Caco-2 (cell line): ENCODE measurements around the gene TSPAN4. TPM values are rescaled to one million over a fixed set of nuclear protein-coding genes. Genes with fewer than 3 reads are reported as not detected.

Experiments
- BruUV-seq: library from RNA; stranded (reverse); fragments of 400-500 nt; replicated peaks from 2 replicates; lab custom pipeline; 2021; lab: Mats Ljungman, UMichigan
- CTCF ChIA-PET: fragments of 300-600 bp; sonication (Branson Sonifier 250); formaldehyde crosslinking; loops from one replicate; lab custom pipeline; 2022; ENCODE audit warnings: antibody characterized with exemption; lab: Charles Lee
- POLR2A ChIA-PET: fragments of 300-600 bp; sonication (Branson Sonifier 250); formaldehyde crosslinking; loops from one replicate; lab custom pipeline; 2022; ENCODE audit warnings: antibody characterized with exemption; lab: Charles Lee
- DNase-seq, 2 experiments: peaks; one replicate each; pipeline versions ENCODE4 v3.0.0 to v3.0.0-alpha.2; 2020 to 2022
- H3K27me3 ChIP-seq: replicated peaks from 2 replicates; pipeline ENCODE4 v1.6.0; 2011; ENCODE audit warnings: low read length; ENCODE audit not compliant: control insufficient read depth, insufficient read depth
- H3K36me3 ChIP-seq: 2 replicates; pipeline ENCODE4 v1.5.1; 2011; ENCODE audit warnings: low read length; ENCODE audit not compliant: control insufficient read depth, insufficient read depth
- H3K4me1 ChIP-seq: fragments of 250-450 bp; sonication (Bioruptor Pico); 2 replicates; pipeline ENCODE4 v1.5.1; 2020; ENCODE audit warnings: mild to moderate bottlenecking
- H3K4me3 ChIP-seq: 2 replicates; pipeline ENCODE4 v1.5.1; 2011; ENCODE audit warnings: low read depth, mild to moderate bottlenecking, control low read depth, low read length
- H3K9me3 ChIP-seq: fragments of 250-450 bp; sonication (Bioruptor Pico); 2 replicates; pipeline ENCODE4 v1.5.1; 2020; ENCODE audit warnings: mild to moderate bottlenecking, moderate library complexity
- H3K27ac Mint-ChIP-seq: one replicate; pipeline ENCODE4 v1.8.0; 2022; ENCODE audit warnings: mixed read lengths; ENCODE audit not compliant: unreplicated experiment
- H3K27me3 Mint-ChIP-seq: one replicate; pipeline ENCODE4 v1.8.0; 2022; ENCODE audit warnings: mixed read lengths; ENCODE audit not compliant: insufficient read depth, unreplicated experiment
- H3K36me3 Mint-ChIP-seq: one replicate; pipeline ENCODE4 v1.8.0; 2022; ENCODE audit warnings: mild to moderate bottlenecking, mixed read lengths; ENCODE audit not compliant: insufficient read depth, unreplicated experiment
- H3K4me1 Mint-ChIP-seq: one replicate; pipeline ENCODE4 v1.8.0; 2022; ENCODE audit warnings: low read depth, mixed read lengths; ENCODE audit not compliant: unreplicated experiment
- H3K4me3 Mint-ChIP-seq: one replicate; pipeline ENCODE4 v1.8.0; 2022; ENCODE audit warnings: mild to moderate bottlenecking, moderate library complexity, mixed read lengths; ENCODE audit not compliant: unreplicated experiment
- H3K9me3 Mint-ChIP-seq: one replicate; pipeline ENCODE4 v1.8.0; 2022; ENCODE audit warnings: mixed read lengths; ENCODE audit not compliant: unreplicated experiment
- CTCF ChIP-seq, 2 experiments: fragments of 200-600 bp in 1 of 2; IDR thresholded peaks; 1 replicate in 1 of 2; 2 replicates in 1 of 2; pipeline versions ENCODE4 v1.5.1 to v1.8.0; 2011 to 2022; ENCODE audit warnings: antibody characterized with exemption in 1 of 2, control low read depth in 1 of 2, inconsistent platforms in 1 of 2, low read depth in 1 of 2, low read length in 1 of 2, mild to moderate bottlenecking in 1 of 2, moderate library complexity in 1 of 2; ENCODE audit not compliant: insufficient read depth in 1 of 2, severe bottlenecking in 1 of 2, unreplicated experiment in 1 of 2
- intact Hi-C: fragments of 100-400 bp; cut with micrococcal nuclease; formaldehyde crosslinking; loops from one replicate; pipeline ENCODE4 v1.10.0; 2022; ENCODE audit not compliant: unreplicated experiment
- total RNA-seq: library from RNA; stranded (reverse); gene quantifications from 2 replicates; pipeline ENCODE4 v1.2.3, GENCODE V29; 2022

The TSPAN4 gene
- total RNA-seq, 1 experiment from 2014 or later: 95.9 TPM

- peaks cover 44% of the 10 kb centered on the region for H3K4me1 ChIP-seq
- Mint-ChIP-seq H3K27me3 (no peaks in the 10 kb centered on the region), H3K36me3 (peaks cover 49% of the 10 kb centered on the region), H3K27ac (no peak overlapping the region), H3K9me3 (no peaks in the 10 kb centered on the region), H3K4me1 (no peaks in the 10 kb centered on the region), H3K4me3 (peak overlapping the region; percentile 76)
- H3K4me3 ChIP-seq: no peak overlapping the region
- H3K36me3 ChIP-seq: peaks cover 2% of the 10 kb centered on the region
- H3K27me3 ChIP-seq: no peaks in the 10 kb centered on the region
- no peak for DNase-seq
- intact Hi-C loops: no loop called here
- ChIA-PET POLR2A (no interaction called here), CTCF (no interaction called here)
- H3K9me3 ChIP-seq: no peaks in the 10 kb centered on the region
- BruUV-seq: no TSS peak
- no peak for TF ChIP-seq CTCF (IDR thresholded peaks at IDR 0.05; ENCODE audit: insufficient read depth in 1 of 2, low read depth in 1 of 2, low read length in 1 of 2, severe bottlenecking in 1 of 2, unreplicated experiment in 1 of 2)
Observed at GRCh38 chr11:821512-822371, 20.9 kb upstream of the TSPAN4 start.

- BruUV-seq: no TSS peak
- TF ChIP-seq CTCF (IDR thresholded peaks at IDR 0.05; ENCODE audit: insufficient read depth in 1 of 2, low read depth in 1 of 2, low read length in 1 of 2, severe bottlenecking in 1 of 2, unreplicated experiment in 1 of 2): no peak
- Mint-ChIP-seq H3K27me3 (no peaks in the 10 kb centered on the region), H3K4me1 (peaks cover 13% of the 10 kb centered on the region), H3K9me3 (no peaks in the 10 kb centered on the region), H3K4me3 (no peak overlapping the region), H3K36me3 (peaks cover 43% of the 10 kb centered on the region), H3K27ac (no peak overlapping the region)
- Histone ChIP-seq H3K4me1 (peaks cover 48% of the 10 kb centered on the region), H3K9me3 (no peaks in the 10 kb centered on the region), H3K4me3 (no peak overlapping the region), H3K36me3 (peaks cover 2% of the 10 kb centered on the region), H3K27me3 (no peaks in the 10 kb centered on the region)
- no peak for DNase-seq
- intact Hi-C loops: no loop called here
- ChIA-PET CTCF (interaction anchor here (0.6 kb wide), 1 partner anchor 12 kb away, joined by 4 read pairs; no protein-coding TSS in a partner anchor), POLR2A (no interaction called here)
Observed at GRCh38 chr11:823441-824291, 19.0 kb upstream of the TSPAN4 start.

- POLR2A ChIA-PET: no interaction called here
- Histone ChIP-seq H3K36me3 (peaks cover 2% of the 10 kb centered on the region), H3K4me1 (peaks cover 44% of the 10 kb centered on the region), H3K4me3 (no peak overlapping the region), H3K27me3 (no peaks in the 10 kb centered on the region), H3K9me3 (no peaks in the 10 kb centered on the region)
- Mint-ChIP-seq H3K4me1 (peaks cover 13% of the 10 kb centered on the region), H3K36me3 (peaks cover 41% of the 10 kb centered on the region), H3K27me3 (no peaks in the 10 kb centered on the region), H3K4me3 (no peak overlapping the region), H3K9me3 (no peaks in the 10 kb centered on the region), H3K27ac (no peak overlapping the region)
- TF ChIP-seq CTCF (IDR thresholded peaks at IDR 0.05; ENCODE audit: insufficient read depth in 1 of 2, low read depth in 1 of 2, low read length in 1 of 2, severe bottlenecking in 1 of 2, unreplicated experiment in 1 of 2): no peak
- no peak for DNase-seq
- intact Hi-C loops: no loop called here
- CTCF ChIA-PET: interaction anchor here (0.6 kb wide), 1 partner anchor 12 kb away, joined by 4 read pairs; no protein-coding TSS in a partner anchor
- no TSS peak for BruUV-seq
Observed at GRCh38 chr11:824292-824880, 18.3 kb upstream of the TSPAN4 start.
